ENCODE results near the gene RABEP2.

DNA sequence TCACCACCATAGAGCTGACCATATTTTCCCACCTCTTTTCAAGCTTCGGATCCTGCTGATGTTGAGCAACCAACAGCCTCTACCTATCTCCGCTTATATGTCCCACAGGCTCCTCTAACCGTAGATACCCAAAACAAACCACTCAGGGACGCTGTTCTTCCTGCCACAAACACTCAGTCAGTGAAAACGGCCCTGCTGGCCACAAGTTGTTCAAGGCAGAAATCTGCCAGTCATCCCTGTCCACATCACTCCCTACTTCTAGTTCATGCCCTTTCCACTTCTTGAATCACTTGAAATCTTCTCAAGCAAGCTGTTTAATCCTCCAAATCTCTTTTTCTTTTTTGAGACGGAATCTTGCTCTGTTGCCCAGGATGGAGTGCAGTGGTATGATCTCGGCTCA is 7.9 kb downstream of the RABEP2 start:
- TF ChIP-seq, protein P1, sequence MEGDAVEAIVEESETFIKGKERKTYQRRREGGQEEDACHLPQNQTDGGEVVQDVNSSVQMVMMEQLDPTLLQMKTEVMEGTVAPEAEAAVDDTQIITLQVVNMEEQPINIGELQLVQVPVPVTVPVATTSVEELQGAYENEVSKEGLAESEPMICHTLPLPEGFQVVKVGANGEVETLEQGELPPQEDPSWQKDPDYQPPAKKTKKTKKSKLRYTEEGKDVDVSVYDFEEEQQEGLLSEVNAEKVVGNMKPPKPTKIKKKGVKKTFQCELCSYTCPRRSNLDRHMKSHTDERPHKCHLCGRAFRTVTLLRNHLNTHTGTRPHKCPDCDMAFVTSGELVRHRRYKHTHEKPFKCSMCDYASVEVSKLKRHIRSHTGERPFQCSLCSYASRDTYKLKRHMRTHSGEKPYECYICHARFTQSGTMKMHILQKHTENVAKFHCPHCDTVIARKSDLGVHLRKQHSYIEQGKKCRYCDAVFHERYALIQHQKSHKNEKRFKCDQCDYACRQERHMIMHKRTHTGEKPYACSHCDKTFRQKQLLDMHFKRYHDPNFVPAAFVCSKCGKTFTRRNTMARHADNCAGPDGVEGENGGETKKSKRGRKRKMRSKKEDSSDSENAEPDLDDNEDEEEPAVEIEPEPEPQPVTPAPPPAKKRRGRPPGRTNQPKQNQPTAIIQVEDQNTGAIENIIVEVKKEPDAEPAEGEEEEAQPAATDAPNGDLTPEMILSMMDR (IDR thresholded peaks at IDR 0.05), result no peak
- no peak for TF ChIP-seq POLR2A (IDR thresholded peaks at IDR 0.05)
- no peak for TF ChIP-seq POLR2AphosphoS5 (IDR thresholded peaks at IDR 0.05)
- no peak for TF ChIP-seq EP300 (IDR thresholded peaks at IDR 0.05)

All from gastroesophageal sphincter (tissue), 3 donors.